Measurements from ENCODE around the gene MAPK10.

Gene MAPK10

GRCh38 chr4:86359944-86360478 is at the start of gene MAPK10:
Gene MAPK10 (minus strand): TSS chr4:86360053.
- peak within 1 kb of the TSS; percentile 44 for H3K4me3 ChIP-seq (replicated peaks; ENCODE audit: low read depth, low read length)

GRCh38 chr4:86403575-86403974 is 43.7 kb upstream of the MAPK10 start:
- TF ChIP-seq CTCF (IDR thresholded peaks at IDR 0.05; ENCODE audit: low read length, missing control alignments): no peak
- no peak overlapping the region for H3K4me3 ChIP-seq (replicated peaks; ENCODE audit: low read depth, low read length)
- no peak for DNase-seq (ENCODE audit: low read depth)

More at GRCh38 chr4:86359944-86360478, at the start of gene MAPK10:
- TF ChIP-seq CTCF (IDR thresholded peaks at IDR 0.05; ENCODE audit: low read length, missing control alignments): no peak
- peak; percentile 94 for DNase-seq (ENCODE audit: low read depth)

- no peak for DNase-seq (ENCODE audit: low read depth)
- no peak overlapping the region for H3K4me3 ChIP-seq (replicated peaks; ENCODE audit: low read depth, low read length)
- no peak for TF ChIP-seq CTCF (IDR thresholded peaks at IDR 0.05; ENCODE audit: low read length, missing control alignments)
Measured at GRCh38 chr4:86401826-86402225, 42.0 kb upstream of the MAPK10 start.

GRCh38 chr4:86400216-86400615 is 40.4 kb upstream of the MAPK10 start:
- no peak for TF ChIP-seq CTCF (IDR thresholded peaks at IDR 0.05; ENCODE audit: low read length, missing control alignments)
- H3K4me3 ChIP-seq (replicated peaks; ENCODE audit: low read depth, low read length): no peak overlapping the region
- peak; percentile 18 for DNase-seq (ENCODE audit: low read depth)

- DNase-seq (ENCODE audit: low read depth): no peak
- no peak for TF ChIP-seq CTCF (IDR thresholded peaks at IDR 0.05; ENCODE audit: low read length, missing control alignments)
- no peak overlapping the region for H3K4me3 ChIP-seq (replicated peaks; ENCODE audit: low read depth, low read length)
Measured at GRCh38 chr4:86398187-86398586, 38.3 kb upstream of the MAPK10 start.

- DNase-seq (ENCODE audit: low read depth): no peak
- TF ChIP-seq CTCF (IDR thresholded peaks at IDR 0.05; ENCODE audit: low read length, missing control alignments): no peak
- no peak overlapping the region for H3K4me3 ChIP-seq (replicated peaks; ENCODE audit: low read depth, low read length)
Measured at GRCh38 chr4:86393749-86394148, 33.9 kb upstream of the MAPK10 start.

GRCh38 chr4:86389664-86390063 is 29.8 kb upstream of the MAPK10 start:
- TF ChIP-seq CTCF (IDR thresholded peaks at IDR 0.05; ENCODE audit: low read length, missing control alignments): no peak
- no peak overlapping the region for H3K4me3 ChIP-seq (replicated peaks; ENCODE audit: low read depth, low read length)
- DNase-seq (ENCODE audit: low read depth): no peak
